HG02623 (cell line): ENCODE results near the gene IRGQ.
"Not testable (repeated sequence)": the region's sequence is repeated elsewhere in the genome, so short reads cannot be mapped to it uniquely, and the experiment has no call there.

Experiments
- ATAC-seq: cut with Tn5 transposase; IDR thresholded peaks from one replicate; pipeline ENCODE4 v1.9.1; 2021; ENCODE audit warnings: moderate library complexity; ENCODE audit not compliant: unreplicated experiment

Gene IRGQ

GRCh38 chr19:43575156-43575950 is 20.6 kb downstream of the IRGQ start, which contains the start of the genes PINLYP and XRCC1:
Gene PINLYP (plus strand): TSS chr19:43575801. CDS start chr19:43577192, 1,391 bp downstream.
Gene XRCC1 (minus strand): TSS chr19:43575527. CDS start chr19:43575458, 69 bp downstream.
- peak; percentile 95 for ATAC-seq

GRCh38 chr19:43574424-43575155 is 21.3 kb downstream of the IRGQ start:
- ATAC-seq, result no peak

- ATAC-seq, result no peak
Observed at GRCh38 chr19:43572171-43572588, 23.8 kb downstream of the IRGQ start.

- ATAC-seq, result no peak
Observed at GRCh38 chr19:43570174-43570791, 25.7 kb downstream of the IRGQ start.

- ATAC-seq, result no peak
Observed at GRCh38 chr19:43569657-43570056, 26.3 kb downstream of the IRGQ start.

GRCh38 chr19:43564800-43565199 is 31.1 kb downstream of the IRGQ start:
- ATAC-seq, result no peak

GRCh38 chr19:43563816-43564457 is 32.0 kb downstream of the IRGQ start:
- ATAC-seq, result no peak

- ATAC-seq, result no peak
Observed at GRCh38 chr19:43562698-43563241, 33.2 kb downstream of the IRGQ start.

GRCh38 chr19:43562226-43562697 is 33.7 kb downstream of the IRGQ start:
- no peak for ATAC-seq

- ATAC-seq, result no peak
Observed at GRCh38 chr19:43561139-43561970, 34.6 kb downstream of the IRGQ start.

- ATAC-seq, result no peak
Observed at GRCh38 chr19:43560687-43561086, 35.2 kb downstream of the IRGQ start.

GRCh38 chr19:43555185-43555770 is 40.7 kb downstream of the IRGQ start:
- no peak for ATAC-seq

GRCh38 chr19:43554317-43554895 is 41.5 kb downstream of the IRGQ start:
- ATAC-seq, result no peak

GRCh38 chr19:43553656-43554055 is 42.3 kb downstream of the IRGQ start:
- no peak for ATAC-seq

GRCh38 chr19:43552616-43553015 is 43.3 kb downstream of the IRGQ start:
- ATAC-seq, result no peak

GRCh38 chr19:43552198-43552450 is 43.8 kb downstream of the IRGQ start:
- no peak for ATAC-seq

GRCh38 chr19:43551399-43552197 is 44.3 kb downstream of the IRGQ start:
- no peak for ATAC-seq

GRCh38 chr19:43548706-43549105 is 47.2 kb downstream of the IRGQ start:
- ATAC-seq, result no peak

- not testable (repeated sequence) for ATAC-seq
Observed at GRCh38 chr19:43547926-43548325, 48.0 kb downstream of the IRGQ start.
